Calu3 (cell line): ENCODE data around the gene TRIM41. TPM values are rescaled to one million over a fixed set of nuclear protein-coding genes. Genes with fewer than 3 reads are reported as not detected.
A peak's percentile ranks its signal among the peaks of the same experiment; 100 is the strongest.

Source experiments
- BruUV-seq: library from RNA; stranded (reverse); fragments of 400-500 nt; replicated peaks from 2 replicates; lab custom pipeline; 2021; lab: Mats Ljungman, UMichigan
- CTCF ChIA-PET: fragments of 300-600 bp; sonication (Branson Sonifier 250); formaldehyde crosslinking; loops from one replicate; lab custom pipeline; 2022; ENCODE audit warnings: antibody characterized with exemption; lab: Charles Lee
- DNase-seq: peaks from one replicate; pipeline ENCODE4 v3.0.0; 2022
- H3K27ac Mint-ChIP-seq: one replicate; pipeline ENCODE4 v1.8.0; 2022; ENCODE audit warnings: mixed read lengths; ENCODE audit not compliant: unreplicated experiment
- H3K27me3 Mint-ChIP-seq: one replicate; pipeline ENCODE4 v1.8.0; 2022; ENCODE audit warnings: mixed read lengths; ENCODE audit not compliant: unreplicated experiment
- H3K36me3 Mint-ChIP-seq: one replicate; pipeline ENCODE4 v1.8.0; 2022; ENCODE audit warnings: mild to moderate bottlenecking, moderate library complexity, mixed read lengths; ENCODE audit not compliant: insufficient read depth, unreplicated experiment
- H3K4me1 Mint-ChIP-seq: one replicate; pipeline ENCODE4 v1.8.0; 2022; ENCODE audit warnings: mild to moderate bottlenecking, low read depth, mixed read lengths; ENCODE audit not compliant: unreplicated experiment
- H3K4me3 Mint-ChIP-seq: one replicate; pipeline ENCODE4 v1.8.0; 2022; ENCODE audit warnings: mild to moderate bottlenecking, low read depth, moderate library complexity, mixed read lengths; ENCODE audit not compliant: unreplicated experiment
- H3K9me3 Mint-ChIP-seq: one replicate; pipeline ENCODE4 v1.8.0; 2022; ENCODE audit warnings: low read depth, mixed read lengths; ENCODE audit not compliant: unreplicated experiment
- intact Hi-C: fragments of 100-400 bp; cut with micrococcal nuclease; formaldehyde crosslinking; loops from one replicate; pipeline ENCODE4 v1.10.0; 2022; ENCODE audit not compliant: unreplicated experiment
- total RNA-seq: library from RNA; stranded (reverse); gene quantifications from 2 replicates; pipeline ENCODE4 v1.2.3, GENCODE V29; 2022
- TF ChIP-seq, protein P1 (sequence below): fragments of 200-600 bp; IDR thresholded peaks from one replicate; pipeline ENCODE4 v1.8.0; 2022; ENCODE audit warnings: antibody characterized with exemption; ENCODE audit not compliant: unreplicated experiment

The TRIM41 gene
- total RNA-seq, 1 experiment from 2014 or later = 33.5 TPM

DNA sequence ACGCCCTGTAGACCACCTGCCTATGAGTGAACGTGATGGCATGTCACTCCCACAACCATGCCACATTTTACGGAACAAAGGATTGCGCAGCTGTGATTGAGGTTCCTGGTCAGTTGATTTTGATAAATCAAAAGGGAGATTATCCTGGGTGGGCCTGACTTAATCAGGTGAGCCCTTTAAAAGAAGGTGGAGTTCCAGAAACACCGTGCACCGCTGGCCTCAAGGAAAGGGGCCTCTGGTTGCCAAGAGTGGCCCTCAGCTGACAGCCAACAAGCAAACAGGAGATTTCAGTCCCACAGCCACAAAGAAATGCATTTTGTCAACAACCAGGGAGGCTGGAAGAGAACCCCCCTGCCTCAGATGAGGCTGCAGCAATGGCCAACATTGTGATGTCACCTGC is 37.1 kb upstream of the TRIM41 start:
- intact Hi-C loops = no loop called here
- BruUV-seq = no TSS peak
- Mint-ChIP-seq H3K27me3 (peaks cover 17% of the 10 kb centered on the region), H3K36me3 (peaks cover 67% of the 10 kb centered on the region), H3K9me3 (peaks cover 2% of the 10 kb centered on the region), H3K4me3 (no peak overlapping the region), H3K27ac (no peak overlapping the region), H3K4me1 (peaks cover 52% of the 10 kb centered on the region)
- TF ChIP-seq, protein P1, sequence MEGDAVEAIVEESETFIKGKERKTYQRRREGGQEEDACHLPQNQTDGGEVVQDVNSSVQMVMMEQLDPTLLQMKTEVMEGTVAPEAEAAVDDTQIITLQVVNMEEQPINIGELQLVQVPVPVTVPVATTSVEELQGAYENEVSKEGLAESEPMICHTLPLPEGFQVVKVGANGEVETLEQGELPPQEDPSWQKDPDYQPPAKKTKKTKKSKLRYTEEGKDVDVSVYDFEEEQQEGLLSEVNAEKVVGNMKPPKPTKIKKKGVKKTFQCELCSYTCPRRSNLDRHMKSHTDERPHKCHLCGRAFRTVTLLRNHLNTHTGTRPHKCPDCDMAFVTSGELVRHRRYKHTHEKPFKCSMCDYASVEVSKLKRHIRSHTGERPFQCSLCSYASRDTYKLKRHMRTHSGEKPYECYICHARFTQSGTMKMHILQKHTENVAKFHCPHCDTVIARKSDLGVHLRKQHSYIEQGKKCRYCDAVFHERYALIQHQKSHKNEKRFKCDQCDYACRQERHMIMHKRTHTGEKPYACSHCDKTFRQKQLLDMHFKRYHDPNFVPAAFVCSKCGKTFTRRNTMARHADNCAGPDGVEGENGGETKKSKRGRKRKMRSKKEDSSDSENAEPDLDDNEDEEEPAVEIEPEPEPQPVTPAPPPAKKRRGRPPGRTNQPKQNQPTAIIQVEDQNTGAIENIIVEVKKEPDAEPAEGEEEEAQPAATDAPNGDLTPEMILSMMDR = no peak
- no peak for DNase-seq
- CTCF ChIA-PET = no interaction called here

DNA sequence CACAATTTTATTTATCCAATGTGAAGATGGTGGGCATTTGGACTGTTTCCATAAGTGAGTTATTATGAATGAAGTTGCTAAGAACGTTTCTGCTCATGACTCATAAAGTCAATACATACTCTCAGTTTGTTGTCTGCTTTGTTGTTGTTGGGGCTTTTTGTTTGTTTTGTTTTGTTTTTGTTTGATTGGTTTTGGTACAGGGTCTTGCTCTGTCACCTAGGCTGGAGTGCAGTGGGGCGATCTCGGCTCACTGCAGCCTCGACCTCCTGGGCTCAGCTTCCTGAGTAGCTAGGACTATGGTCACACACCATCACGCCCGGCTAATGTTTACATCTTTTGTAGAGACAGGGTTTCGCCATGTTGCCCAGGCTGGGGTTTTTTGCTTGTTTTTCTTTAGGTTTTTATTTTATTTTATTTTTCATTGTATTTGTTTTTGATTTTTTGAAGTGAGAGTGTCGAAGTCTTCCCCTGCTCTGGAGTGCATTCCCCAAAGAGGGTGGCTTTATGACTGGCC is 36.0 kb upstream of the TRIM41 start:
- Mint-ChIP-seq H3K27me3 (peaks cover 17% of the 10 kb centered on the region), H3K36me3 (peaks cover 75% of the 10 kb centered on the region), H3K4me1 (peaks cover 56% of the 10 kb centered on the region), H3K4me3 (peak overlapping the region; percentile 93), H3K27ac (peak overlapping the region; percentile 100), H3K9me3 (peaks cover 2% of the 10 kb centered on the region)
- no TSS peak for BruUV-seq
- TF ChIP-seq, protein P1 = no peak
- intact Hi-C loops = no loop called here
- DNase-seq = peak; percentile 18
- CTCF ChIA-PET = interaction anchor here (3.7 kb wide), 1 partner anchor 20 kb away, joined by 24 read pairs; no protein-coding TSS in a partner anchor

DNA sequence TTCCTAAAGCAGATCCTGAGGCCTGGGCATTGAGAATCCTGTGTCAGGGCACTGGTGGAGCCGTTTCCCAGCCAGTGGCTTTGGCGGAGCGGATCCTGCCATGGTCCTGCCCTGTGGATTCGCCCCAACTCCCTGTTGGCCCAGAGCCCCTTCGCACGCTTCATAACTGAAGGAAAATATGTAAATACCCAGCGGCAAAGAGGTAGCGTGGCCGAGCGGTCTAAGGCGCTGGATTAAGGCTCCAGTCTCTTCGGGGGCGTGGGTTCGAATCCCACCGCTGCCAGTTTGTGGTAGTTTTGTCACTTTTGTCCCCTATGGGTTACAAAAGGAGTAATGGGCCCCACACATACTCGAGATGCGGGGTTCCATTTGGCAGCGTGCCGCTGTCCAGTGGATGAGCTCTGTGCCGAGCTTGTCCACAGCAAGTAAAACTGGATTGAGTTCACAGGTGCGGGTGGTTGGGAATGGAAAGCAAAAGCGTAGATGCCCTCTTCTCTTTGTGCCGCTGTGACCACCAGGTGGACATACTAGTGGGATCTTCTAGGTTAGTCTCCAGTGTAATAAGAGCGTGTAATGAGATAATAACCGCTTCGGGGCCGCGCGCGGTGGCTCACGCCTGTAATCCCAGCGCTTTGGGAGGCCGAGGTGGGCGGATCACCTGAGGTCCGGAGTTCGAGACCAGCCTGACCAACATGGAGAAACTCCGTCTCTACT is 35.4 kb upstream of the TRIM41 start:
- H3K4me3 Mint-ChIP-seq = peak overlapping the region; percentile 93
- H3K4me1 Mint-ChIP-seq = peaks cover 55% of the 10 kb centered on the region
- peaks cover 78% of the 10 kb centered on the region for H3K36me3 Mint-ChIP-seq
- TF ChIP-seq, protein P1 = peak; percentile 75
- DNase-seq = peak; percentile 93
- peak overlapping the region; percentile 100 for H3K27ac Mint-ChIP-seq
- H3K9me3 Mint-ChIP-seq = peaks cover 2% of the 10 kb centered on the region
- peaks cover 17% of the 10 kb centered on the region for H3K27me3 Mint-ChIP-seq
- CTCF ChIA-PET = interaction anchor here (0.7 to 3.7 kb wide), 7 partner anchors 11 to 69 kb away, joined by 3 to 24 read pairs (median 4); partner anchors contain the start of gene RACK1
- intact Hi-C loops = loop anchor here (1.0 kb wide), 1 partner anchor 35 kb away; no protein-coding TSS in a partner anchor
- BruUV-seq = no TSS peak

- CTCF ChIA-PET = interaction anchor here (0.8 to 3.7 kb wide), 6 partner anchors 10 to 380 kb away, joined by 3 to 24 read pairs (median 4); partner anchors contain the start of gene RACK1
Measured at GRCh38 chr5:181188700-181189362, 34.2 kb upstream of the TRIM41 start.

More at GRCh38 chr5:181188700-181189362, 34.2 kb upstream of the TRIM41 start:
- Mint-ChIP-seq H3K27me3 (peaks cover 17% of the 10 kb centered on the region), H3K36me3 (peaks cover 75% of the 10 kb centered on the region), H3K4me3 (peak overlapping the region; percentile 93), H3K4me1 (peaks cover 56% of the 10 kb centered on the region), H3K27ac (peak overlapping the region; percentile 100), H3K9me3 (no peaks in the 10 kb centered on the region)
- no TSS peak for BruUV-seq
- intact Hi-C loops = loop anchor here (1.0 kb wide), 2 partner anchors 18 to 33 kb away; no protein-coding TSS in a partner anchor
- TF ChIP-seq, protein P1 = no peak
- peak; percentile 84 for DNase-seq
